ENCODE measurements around the gene CMSS1.

Gene CMSS1

GRCh38 chr3:99850608-99851007 is 32.9 kb downstream of the CMSS1 start:
- ATAC-seq: no peak
- TF ChIP-seq ZC3H10 (CRISPR knock-in tag; IDR thresholded peaks at IDR 0.05): no peak

GRCh38 chr3:99851955-99852354 is 34.3 kb downstream of the CMSS1 start:
- TF ChIP-seq ISL1 (CRISPR knock-in tag; IDR thresholded peaks at IDR 0.05): no peak
- TF ChIP-seq OSR1 (CRISPR knock-in tag; IDR thresholded peaks at IDR 0.05): no peak
- no peak for TF ChIP-seq POU6F1 (CRISPR knock-in tag; IDR thresholded peaks at IDR 0.05; ENCODE audit: borderline replicate concordance, low read depth)
- no peak for ATAC-seq

- TF ChIP-seq BACH2 (CRISPR knock-in tag; IDR thresholded peaks at IDR 0.05; ENCODE audit: borderline replicate concordance): no peak
- TF ChIP-seq ZC3H10 (CRISPR knock-in tag; IDR thresholded peaks at IDR 0.05): no peak
- no peak for TF ChIP-seq ZNF8 (CRISPR knock-in tag; IDR thresholded peaks at IDR 0.05)
- TF ChIP-seq CREB5 (CRISPR knock-in tag; IDR thresholded peaks at IDR 0.05; ENCODE audit: low read depth): no peak
- no peak for TF ChIP-seq POU6F1 (CRISPR knock-in tag; IDR thresholded peaks at IDR 0.05; ENCODE audit: borderline replicate concordance, low read depth)
- no peak for ATAC-seq
Observed at GRCh38 chr3:99852851-99853250, 35.2 kb downstream of the CMSS1 start.

- TF ChIP-seq ISL1 (CRISPR knock-in tag; IDR thresholded peaks at IDR 0.05): no peak
- TF ChIP-seq SNAI2 (CRISPR knock-in tag; IDR thresholded peaks at IDR 0.05): no peak
- no peak for TF ChIP-seq OSR1 (CRISPR knock-in tag; IDR thresholded peaks at IDR 0.05)
- no peak for TF ChIP-seq TOX (CRISPR knock-in tag; IDR thresholded peaks at IDR 0.05; ENCODE audit: borderline replicate concordance)
- no peak for TF ChIP-seq CSDC2 (CRISPR knock-in tag; IDR thresholded peaks at IDR 0.05)
- no peak for TF ChIP-seq ZFP30 (CRISPR knock-in tag; IDR thresholded peaks at IDR 0.05)
- no peak for TF ChIP-seq RARB (CRISPR knock-in tag; IDR thresholded peaks at IDR 0.05)
- no peak for TF ChIP-seq PATZ1 (CRISPR knock-in tag; IDR thresholded peaks at IDR 0.05; ENCODE audit: borderline replicate concordance)
- no peak for TF ChIP-seq ZNF8 (CRISPR knock-in tag; IDR thresholded peaks at IDR 0.05)
- TF ChIP-seq ARNTL (CRISPR knock-in tag; IDR thresholded peaks at IDR 0.05; ENCODE audit: borderline replicate concordance, low read depth): no peak
- ATAC-seq: no peak; the same call in 2 of the 3 replicates
Observed at GRCh38 chr3:99854756-99855298, 37.2 kb downstream of the CMSS1 start.

GRCh38 chr3:99855900-99856299 is 38.2 kb downstream of the CMSS1 start:
- TF ChIP-seq OSR1 (CRISPR knock-in tag; IDR thresholded peaks at IDR 0.05) (no peak), ZC3H10 (CRISPR knock-in tag; IDR thresholded peaks at IDR 0.05) (no peak), ZNF70 (CRISPR knock-in tag; IDR thresholded peaks at IDR 0.05) (no peak), ZNF8 (CRISPR knock-in tag; IDR thresholded peaks at IDR 0.05) (no peak), RARB (CRISPR knock-in tag; IDR thresholded peaks at IDR 0.05) (no peak), ZFP3 (CRISPR knock-in tag; IDR thresholded peaks at IDR 0.05) (no peak), GLIS3 (CRISPR knock-in tag; IDR thresholded peaks at IDR 0.05) (no peak), PATZ1 (CRISPR knock-in tag; IDR thresholded peaks at IDR 0.05; ENCODE audit: borderline replicate concordance) (no peak)
- ATAC-seq: no peak

All from SK-N-SH treated with all-trans-retinoic acid at 6 μM for 48 hours (cell line).